Amniotic epithelial cell (primary cell): ENCODE data around the gene RANBP1.

Experiments
- DNase-seq: peaks from one replicate; pipeline ENCODE4 v3.0.0-alpha.2; 2010; ENCODE audit warnings: low read depth

RANBP1 gene

GRCh38 chr22:20136603-20136873 is 20.6 kb downstream of the RANBP1 start:
- DNase-seq, result no peak

- no peak for DNase-seq
These were observed 21.2 kb downstream of the RANBP1 start for GRCh38 chr22:20137113-20137512.

- no peak for DNase-seq
These were observed 21.9 kb downstream of the RANBP1 start for GRCh38 chr22:20137671-20138416.

GRCh38 chr22:20138417-20138738 is 22.5 kb downstream of the RANBP1 start:
- DNase-seq, result no peak

GRCh38 chr22:20138868-20139267 is 23.0 kb downstream of the RANBP1 start:
- no peak for DNase-seq

GRCh38 chr22:20139391-20140106 is 23.6 kb downstream of the RANBP1 start:
- no peak for DNase-seq

GRCh38 chr22:20140107-20140445 is 24.2 kb downstream of the RANBP1 start:
- DNase-seq, result no peak

- DNase-seq, result no peak
These were observed 24.6 kb downstream of the RANBP1 start for GRCh38 chr22:20140521-20140964.

GRCh38 chr22:20141186-20142077 is 25.5 kb downstream of the RANBP1 start:
- peak; percentile 89 for DNase-seq

GRCh38 chr22:20142711-20143621 is 27.1 kb downstream of the RANBP1 start:
- no peak for DNase-seq

- DNase-seq, result no peak
These were observed 28.2 kb downstream of the RANBP1 start for GRCh38 chr22:20143883-20144665.

- no peak for DNase-seq
These were observed 29.4 kb downstream of the RANBP1 start for GRCh38 chr22:20145206-20145831.

- DNase-seq, result no peak
These were observed 29.9 kb downstream of the RANBP1 start for GRCh38 chr22:20145832-20146223.

GRCh38 chr22:20146777-20147176 is 30.9 kb downstream of the RANBP1 start:
- DNase-seq, result no peak

GRCh38 chr22:20147237-20147988 is 31.5 kb downstream of the RANBP1 start:
- DNase-seq, result no peak

- no peak for DNase-seq
These were observed 32.5 kb downstream of the RANBP1 start for GRCh38 chr22:20148414-20148813.

- no peak for DNase-seq
These were observed 33.6 kb downstream of the RANBP1 start for GRCh38 chr22:20149257-20150250.

- no peak for DNase-seq
These were observed 34.7 kb downstream of the RANBP1 start, which contains the start of gene CCDC188 for GRCh38 chr22:20150381-20151275. Gene CCDC188 (minus strand): TSS chr22:20151055. CDS start chr22:20150986, 69 bp downstream.
